HCT116 (cell line): ENCODE measurements around the gene NPSR1.
"Not testable (repeated sequence)": the region's sequence is repeated elsewhere in the genome, so short reads cannot be mapped to it uniquely, and the experiment has no call there.

Experiments used
- CEBPB ChIP-seq: IDR thresholded peaks from 2 replicates; pipeline ENCODE4 v1.6.1; 2012; ENCODE audit warnings: low read depth
- CTCF ChIP-seq, 3 experiments: fragments of 200-600 bp in 1 of 3; sonication (generic) in 1 of 3; IDR thresholded peaks in 2 of 3; conservative IDR thresholded peaks in 1 of 3; 2 replicates each; pipeline ENCODE4 v1.5.1; 2012 to 2017; ENCODE audit warnings: low read depth in 2 of 3, low read length in 2 of 3, antibody characterized with exemption in 1 of 3, borderline replicate concordance in 1 of 3, control low read depth in 1 of 3, mild to moderate bottlenecking in 1 of 3, mixed read lengths in 1 of 3, mixed run types in 1 of 3, moderate library complexity in 1 of 3; ENCODE audit not compliant: insufficient read depth in 1 of 3
- EGR1 ChIP-seq: IDR thresholded peaks from 2 replicates; pipeline ENCODE4 v1.6.1; 2012; ENCODE audit warnings: low read depth
- EZH2 ChIP-seq: fragments of 200-600 bp; sonication (generic); IDR thresholded peaks from 2 replicates; pipeline ENCODE4 v1.6.1; 2017; ENCODE audit warnings: antibody characterized with exemption, mixed run types
- EZH2phosphoT487 ChIP-seq: fragments of 200-600 bp; IDR thresholded peaks from 2 replicates; pipeline ENCODE4 v1.6.1; 2018; ENCODE audit warnings: antibody characterized with exemption, borderline replicate concordance
- MAX ChIP-seq: IDR thresholded peaks from 2 replicates; pipeline ENCODE4 v1.6.1; 2012
- POLR2A ChIP-seq: IDR thresholded peaks from 2 replicates; pipeline ENCODE4 v1.7.0; 2011; ENCODE audit warnings: borderline replicate concordance; ENCODE audit not compliant: insufficient read depth, insufficient read length; ENCODE audit errors: extremely low read depth
- POLR2AphosphoS5 ChIP-seq: IDR thresholded peaks from 2 replicates; pipeline ENCODE4 v1.6.1; 2011; ENCODE audit warnings: mild to moderate bottlenecking, low read depth, low read length, moderate library complexity
- REST ChIP-seq: IDR thresholded peaks from 2 replicates; pipeline ENCODE4 v1.6.1; 2012; ENCODE audit warnings: low read depth
- ZFX ChIP-seq: fragments of 450-650 bp; IDR thresholded peaks from 2 replicates; pipeline ENCODE4 v1.6.1; 2017
- ZNF274 ChIP-seq: fragments of 200-500 bp; sonication (Bioruptor generic); IDR thresholded peaks from 2 replicates; pipeline ENCODE4 v1.6.1; 2014; ENCODE audit warnings: mild to moderate bottlenecking, low read depth, low read length, inconsistent platforms

GRCh38 chr7:34858444-34858843, 200.4 kb downstream of the NPSR1 start:
- not testable (repeated sequence) for TF ChIP-seq EZH2phosphoT487; CTCF (IDR thresholded peaks at IDR 0.05 in 2 of 3, conservative IDR thresholded peaks at IDR 0.05 in 1 of 3; ENCODE audit: borderline replicate concordance in 1 of 3, insufficient read depth in 1 of 3, low read depth in 2 of 3, low read length in 2 of 3); EZH2; POLR2AphosphoS5; POLR2A; MAX; ZNF274; EGR1; REST; ZFX; CEBPB
